Smooth muscle cell (in vitro differentiated cells): ENCODE data around the gene PIK3C2B. TPM values are rescaled to one million over a fixed set of nuclear protein-coding genes. Genes with fewer than 3 reads are reported as not detected.

Experiments
- DNase-seq: peaks from one replicate; lab custom pipeline; 2025; ENCODE audit not compliant: unreplicated experiment; lab: John Stamatoyannopoulos, UW
- H2AFZ ChIP-seq: fragments of 200-600 bp; sonication (generic); 2 replicates; pipeline ENCODE4 v1.6.0; 2016; ENCODE audit warnings: antibody characterized with exemption, low read depth, mild to moderate bottlenecking
- H3F3A ChIP-seq: fragments of 200-600 bp; sonication (generic); 2 replicates; pipeline ENCODE4 v1.6.0; 2017; ENCODE audit warnings: antibody characterized with exemption, low read depth
- H3K27ac ChIP-seq: fragments of 200-600 bp; sonication (generic); 2 replicates; pipeline ENCODE4 v1.5.1; 2016; ENCODE audit warnings: low read depth, mild to moderate bottlenecking
- H3K27me3 ChIP-seq: fragments of 200-600 bp; sonication (generic); 2 replicates; pipeline ENCODE4 v1.6.1; 2016; ENCODE audit warnings: low read depth, mild to moderate bottlenecking
- H3K36me3 ChIP-seq: fragments of 200-600 bp; sonication (generic); 2 replicates; pipeline ENCODE4 v1.5.1; 2016; ENCODE audit warnings: low read depth
- H3K4me1 ChIP-seq: fragments of 200-600 bp; sonication (generic); 2 replicates; pipeline ENCODE4 v1.5.1; 2016; ENCODE audit warnings: low read depth
- H3K4me2 ChIP-seq: fragments of 200-600 bp; sonication (generic); 2 replicates; pipeline ENCODE4 v1.6.0; 2016; ENCODE audit warnings: mild to moderate bottlenecking
- H3K4me3 ChIP-seq: fragments of 200-600 bp; sonication (generic); 2 replicates; pipeline ENCODE4 v1.5.1; 2016; ENCODE audit warnings: mild to moderate bottlenecking
- H3K79me2 ChIP-seq: fragments of 200-600 bp; sonication (generic); 2 replicates; pipeline ENCODE4 v1.6.0; 2016; ENCODE audit warnings: low read depth, mild to moderate bottlenecking
- H3K9ac ChIP-seq: fragments of 200-600 bp; sonication (generic); 2 replicates; pipeline ENCODE4 v1.6.0; 2016; ENCODE audit warnings: low read depth
- H3K9me3 ChIP-seq: fragments of 200-600 bp; sonication (generic); replicated peaks from 2 replicates; pipeline ENCODE4 v1.5.1; 2016; ENCODE audit warnings: low read depth
- H4K20me1 ChIP-seq: fragments of 200-600 bp; sonication (generic); 2 replicates; pipeline ENCODE4 v1.6.0; 2016; ENCODE audit warnings: low read depth
- WGBS: methylation state at CpG from one replicate; pipeline ENCODE4 v1.1.7; 2016; ENCODE audit warnings: low lambda C conversion rate; 5-methylcytosine and 5-hydroxymethylcytosine counted together
- polyA plus RNA-seq: library from polyadenylated mRNA; unstranded; fragments of >200 nt; fragmentation: Nextera tagmentation; extraction: Ambion mirVana; gene quantifications from 2 replicates; pipeline ENCODE4 v1.2.1, GENCODE V29; 2016
- total RNA-seq: library from RNA; depleted of rRNA; stranded (reverse); fragments of >200 nt; gene quantifications from 2 replicates; pipeline ENCODE4 v1.2.3, GENCODE V29; 2014
- TF ChIP-seq, protein P1 (sequence below): fragments of 200-600 bp; sonication (generic); IDR thresholded peaks from 2 replicates; pipeline ENCODE4 v1.5.1; 2017; ENCODE audit warnings: borderline replicate concordance, mild to moderate bottlenecking, antibody characterized with exemption; ENCODE audit not compliant: insufficient read depth, poor library complexity, severe bottlenecking

The PIK3C2B gene, protein sequence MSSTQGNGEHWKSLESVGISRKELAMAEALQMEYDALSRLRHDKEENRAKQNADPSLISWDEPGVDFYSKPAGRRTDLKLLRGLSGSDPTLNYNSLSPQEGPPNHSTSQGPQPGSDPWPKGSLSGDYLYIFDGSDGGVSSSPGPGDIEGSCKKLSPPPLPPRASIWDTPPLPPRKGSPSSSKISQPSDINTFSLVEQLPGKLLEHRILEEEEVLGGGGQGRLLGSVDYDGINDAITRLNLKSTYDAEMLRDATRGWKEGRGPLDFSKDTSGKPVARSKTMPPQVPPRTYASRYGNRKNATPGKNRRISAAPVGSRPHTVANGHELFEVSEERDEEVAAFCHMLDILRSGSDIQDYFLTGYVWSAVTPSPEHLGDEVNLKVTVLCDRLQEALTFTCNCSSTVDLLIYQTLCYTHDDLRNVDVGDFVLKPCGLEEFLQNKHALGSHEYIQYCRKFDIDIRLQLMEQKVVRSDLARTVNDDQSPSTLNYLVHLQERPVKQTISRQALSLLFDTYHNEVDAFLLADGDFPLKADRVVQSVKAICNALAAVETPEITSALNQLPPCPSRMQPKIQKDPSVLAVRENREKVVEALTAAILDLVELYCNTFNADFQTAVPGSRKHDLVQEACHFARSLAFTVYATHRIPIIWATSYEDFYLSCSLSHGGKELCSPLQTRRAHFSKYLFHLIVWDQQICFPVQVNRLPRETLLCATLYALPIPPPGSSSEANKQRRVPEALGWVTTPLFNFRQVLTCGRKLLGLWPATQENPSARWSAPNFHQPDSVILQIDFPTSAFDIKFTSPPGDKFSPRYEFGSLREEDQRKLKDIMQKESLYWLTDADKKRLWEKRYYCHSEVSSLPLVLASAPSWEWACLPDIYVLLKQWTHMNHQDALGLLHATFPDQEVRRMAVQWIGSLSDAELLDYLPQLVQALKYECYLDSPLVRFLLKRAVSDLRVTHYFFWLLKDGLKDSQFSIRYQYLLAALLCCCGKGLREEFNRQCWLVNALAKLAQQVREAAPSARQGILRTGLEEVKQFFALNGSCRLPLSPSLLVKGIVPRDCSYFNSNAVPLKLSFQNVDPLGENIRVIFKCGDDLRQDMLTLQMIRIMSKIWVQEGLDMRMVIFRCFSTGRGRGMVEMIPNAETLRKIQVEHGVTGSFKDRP (N-terminal part only)
- total RNA-seq (9.5 and 11.5 TPM in 2 replicates), polyA plus RNA-seq (3.0 and 5.0 TPM in 2 replicates)

DNA sequence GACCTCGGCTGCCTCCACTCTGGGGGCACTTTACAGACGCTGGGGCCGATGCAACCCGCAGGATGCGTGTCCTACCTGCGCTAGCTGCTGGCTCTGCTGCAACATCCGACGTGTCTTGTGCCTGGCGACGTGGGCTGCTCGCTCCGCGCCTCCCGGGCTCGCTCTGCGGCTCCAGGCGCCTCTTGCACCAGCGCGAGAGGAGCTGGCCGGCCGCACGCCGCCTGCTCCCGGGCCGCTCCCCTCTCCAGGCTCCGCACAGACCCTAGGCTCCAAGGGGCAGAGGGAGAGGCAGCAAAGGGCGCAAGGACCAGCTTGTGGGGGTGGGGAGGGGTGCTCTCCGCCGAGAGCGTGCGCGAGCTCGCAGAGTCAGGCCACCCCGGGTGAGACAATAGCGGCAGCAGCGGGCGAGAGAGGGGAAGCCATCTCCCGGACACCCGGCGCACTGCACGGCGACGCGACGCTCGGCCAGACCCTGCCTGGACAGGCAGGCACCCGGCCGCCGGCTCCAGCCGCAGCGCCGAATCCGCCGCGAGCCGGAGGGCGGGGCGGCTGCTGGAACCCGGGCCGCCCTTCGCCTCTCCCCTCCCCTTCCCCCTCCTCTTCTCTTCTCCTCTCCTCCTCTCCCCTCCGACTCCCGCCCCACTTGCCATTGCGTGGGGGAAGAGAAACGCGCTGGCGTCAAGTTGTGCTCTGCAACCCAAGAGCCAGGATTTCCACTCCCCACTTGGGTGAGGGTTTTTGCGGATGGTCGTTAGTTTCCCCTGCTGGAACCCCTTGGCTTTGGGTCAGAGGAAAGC is at the start of gene PIK3C2B:
PIK3C2B (minus strand) TSS at position 525 of the 797 bp plus-strand sequence. CDS start 25,003 bp downstream, outside the sequence.
- H3F3A ChIP-seq, result peaks cover 3% of the 10 kb centered on the region
- H3K9ac ChIP-seq, result peak within 1 kb of the TSS; percentile 27
- peak within 1 kb of the TSS; percentile 95 for H3K4me3 ChIP-seq
- TF ChIP-seq, protein P1, sequence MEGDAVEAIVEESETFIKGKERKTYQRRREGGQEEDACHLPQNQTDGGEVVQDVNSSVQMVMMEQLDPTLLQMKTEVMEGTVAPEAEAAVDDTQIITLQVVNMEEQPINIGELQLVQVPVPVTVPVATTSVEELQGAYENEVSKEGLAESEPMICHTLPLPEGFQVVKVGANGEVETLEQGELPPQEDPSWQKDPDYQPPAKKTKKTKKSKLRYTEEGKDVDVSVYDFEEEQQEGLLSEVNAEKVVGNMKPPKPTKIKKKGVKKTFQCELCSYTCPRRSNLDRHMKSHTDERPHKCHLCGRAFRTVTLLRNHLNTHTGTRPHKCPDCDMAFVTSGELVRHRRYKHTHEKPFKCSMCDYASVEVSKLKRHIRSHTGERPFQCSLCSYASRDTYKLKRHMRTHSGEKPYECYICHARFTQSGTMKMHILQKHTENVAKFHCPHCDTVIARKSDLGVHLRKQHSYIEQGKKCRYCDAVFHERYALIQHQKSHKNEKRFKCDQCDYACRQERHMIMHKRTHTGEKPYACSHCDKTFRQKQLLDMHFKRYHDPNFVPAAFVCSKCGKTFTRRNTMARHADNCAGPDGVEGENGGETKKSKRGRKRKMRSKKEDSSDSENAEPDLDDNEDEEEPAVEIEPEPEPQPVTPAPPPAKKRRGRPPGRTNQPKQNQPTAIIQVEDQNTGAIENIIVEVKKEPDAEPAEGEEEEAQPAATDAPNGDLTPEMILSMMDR, result peak; percentile 34
- H3K27me3 ChIP-seq, result no peaks in the 10 kb centered on the region
- peak within 1 kb of the TSS; percentile 94 for H2AFZ ChIP-seq
- peak within 1 kb of the TSS; percentile 32 for H3K27ac ChIP-seq
- under 1% methylated on average over 58 of the region's 69 CpGs for WGBS
- peak within 1 kb of the TSS; percentile 85 for H3K4me2 ChIP-seq
- H3K9me3 ChIP-seq, result no peaks in the 10 kb centered on the region
- DNase-seq, result peak; percentile 53
- peaks cover 18% of the 10 kb centered on the region for H4K20me1 ChIP-seq
- peaks cover 12% of the 10 kb centered on the region for H3K79me2 ChIP-seq
- H3K36me3 ChIP-seq, result no peaks in the 10 kb centered on the region
- H3K4me1 ChIP-seq, result peaks cover 19% of the 10 kb centered on the region

DNA sequence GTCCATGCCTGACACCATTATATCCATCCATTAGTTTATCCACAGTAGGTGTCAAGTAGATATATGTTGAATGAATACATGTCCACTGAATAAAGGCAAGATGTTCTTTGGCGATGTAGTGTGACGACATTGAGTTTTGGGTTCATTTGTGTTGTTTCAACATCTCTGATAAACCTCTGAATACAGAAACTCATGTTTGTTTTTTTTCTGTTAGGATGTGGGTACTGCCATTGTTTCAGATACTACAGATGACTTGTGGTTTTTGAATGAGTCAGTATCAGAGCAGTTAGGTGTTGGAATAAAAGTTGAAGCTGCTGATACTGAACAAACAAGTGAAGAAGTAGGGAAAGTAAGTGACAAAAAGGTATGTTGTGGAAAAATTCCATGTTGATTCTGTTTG is 49.7 kb upstream of the PIK3C2B start:
- H3K9me3 ChIP-seq, result no peaks in the 10 kb centered on the region
- no peak overlapping the region for H3K4me2 ChIP-seq
- no peaks in the 10 kb centered on the region for H3K4me1 ChIP-seq
- H3K27me3 ChIP-seq, result no peaks in the 10 kb centered on the region
- peaks cover 45% of the 10 kb centered on the region for H3K36me3 ChIP-seq
- H3K9ac ChIP-seq, result no peak overlapping the region
- DNase-seq, result no peak
- no peak overlapping the region for H3K4me3 ChIP-seq
- peaks cover 3% of the 10 kb centered on the region for H3K79me2 ChIP-seq
- H2AFZ ChIP-seq, result no peak overlapping the region
- TF ChIP-seq, protein P1, result no peak
- no peaks in the 10 kb centered on the region for H3F3A ChIP-seq
- no peak overlapping the region for H3K27ac ChIP-seq
- H4K20me1 ChIP-seq, result peaks cover 42% of the 10 kb centered on the region
- 100% methylated on average over 2 of the region's 2 CpGs for WGBS

DNA sequence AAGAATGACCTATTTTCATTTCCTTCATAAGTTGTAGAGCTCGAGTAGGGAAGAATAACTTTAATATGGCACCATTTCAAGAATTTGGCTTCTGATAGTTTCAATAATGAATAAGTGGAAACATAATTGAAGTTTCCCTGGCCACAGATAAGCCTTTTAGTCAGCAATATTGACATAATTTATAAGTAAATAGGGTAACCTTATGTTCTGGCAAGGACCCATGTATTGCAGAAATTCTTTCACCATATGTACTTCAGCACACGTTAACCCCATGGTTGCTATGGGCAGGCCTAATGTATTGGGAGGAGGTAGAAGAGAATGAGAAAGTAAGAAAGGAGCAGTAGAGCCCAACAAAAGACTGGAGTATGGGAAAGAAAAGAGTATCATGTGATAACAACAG is 47.0 kb upstream of the PIK3C2B start:
- TF ChIP-seq, protein P1, result no peak
- no peak for DNase-seq
- Histone ChIP-seq H3K27me3 (no peaks in the 10 kb centered on the region), H4K20me1 (peaks cover 50% of the 10 kb centered on the region), H3K9ac (no peak overlapping the region), H3K4me1 (no peaks in the 10 kb centered on the region), H3K27ac (no peak overlapping the region), H3F3A (no peaks in the 10 kb centered on the region), H3K9me3 (no peaks in the 10 kb centered on the region), H3K79me2 (peaks cover 7% of the 10 kb centered on the region), H2AFZ (no peak overlapping the region), H3K4me3 (no peak overlapping the region), H3K36me3 (peaks cover 43% of the 10 kb centered on the region), H3K4me2 (no peak overlapping the region)
- WGBS, result 96% methylated on average over 2 of the region's 2 CpGs
